Skeletal muscle satellite cell (primary cell): Measurements from ENCODE around the gene ZNF772. TPM values are rescaled to one million over a fixed set of nuclear protein-coding genes. Genes with fewer than 3 reads are reported as not detected.
"Not testable (repeated sequence)": the region's sequence is repeated elsewhere in the genome, so short reads cannot be mapped to it uniquely, and the experiment has no call there.

Source experiments
- H3K27me3 ChIP-seq: 2 replicates; pipeline ENCODE4 v1.7.0; 2013; ENCODE audit warnings: low read length; ENCODE audit not compliant: control insufficient read depth, insufficient read depth
- H3K36me3 ChIP-seq: 2 replicates; pipeline ENCODE4 v1.7.0; 2013; ENCODE audit warnings: mild to moderate bottlenecking, control low read depth, low read length; ENCODE audit not compliant: insufficient read depth
- H3K4me1 ChIP-seq: 2 replicates; pipeline ENCODE4 v1.7.0; 2013; ENCODE audit warnings: low read length; ENCODE audit not compliant: control insufficient read depth, insufficient read depth
- H3K4me2 ChIP-seq: 2 replicates; pipeline ENCODE4 v1.7.0; 2013; ENCODE audit warnings: mild to moderate bottlenecking, low read length
- H3K4me3 ChIP-seq: 2 replicates; pipeline ENCODE4 v1.7.0; 2013; ENCODE audit warnings: low read length
- H3K9ac ChIP-seq: 2 replicates; pipeline ENCODE4 v1.7.0; 2013; ENCODE audit warnings: mild to moderate bottlenecking, low read depth, low read length, moderate library complexity
- H3K9me3 ChIP-seq: replicated peaks from 2 replicates; pipeline ENCODE4 v1.7.0; 2013; ENCODE audit warnings: mild to moderate bottlenecking, control low read depth, low read length
- total RNA-seq: library from RNA; depleted of rRNA; stranded (reverse); fragments of >200 nt; gene quantifications from 2 replicates; pipeline ENCODE4 v1.2.3, GENCODE V29; 2012; rRNA removed

The ZNF772 gene
- 17.0 and 17.9 TPM in 2 replicates for total RNA-seq

GRCh38 chr19:57477191-57478008 lies at the start of gene ZNF772:
TSS of gene ZNF772 (minus strand) at chr19:57477566. CDS start at chr19:57477309, 257 bp downstream.
- Histone ChIP-seq H3K36me3 (peaks cover 40% of the 10 kb centered on the region), H3K9me3 (peaks cover 40% of the 10 kb centered on the region), H3K27me3 (no peaks in the 10 kb centered on the region), H3K4me2 (peak within 1 kb of the TSS; percentile 79), H3K4me1 (peaks cover 5% of the 10 kb centered on the region), H3K4me3 (peak within 1 kb of the TSS; percentile 81), H3K9ac (peak within 1 kb of the TSS; percentile 78)

- peaks cover 20% of the 10 kb centered on the region for H3K36me3 ChIP-seq
Measured at GRCh38 chr19:57518021-57518420, 40.7 kb upstream of the ZNF772 start.

GRCh38 chr19:57515255-57515654 lies 37.9 kb upstream of the ZNF772 start:
- Histone ChIP-seq H3K9me3 (peaks cover 14% of the 10 kb centered on the region), H3K36me3 (peaks cover 22% of the 10 kb centered on the region), H3K4me2 (no peak overlapping the region), H3K27me3 (no peaks in the 10 kb centered on the region), H3K4me1 (no peaks in the 10 kb centered on the region), H3K4me3 (no peak overlapping the region), H3K9ac (no peak overlapping the region)

More at GRCh38 chr19:57518021-57518420, 40.7 kb upstream of the ZNF772 start:
- H3K27me3 ChIP-seq, H3K4me3 ChIP-seq, H3K9ac ChIP-seq, H3K4me2 ChIP-seq, H3K9me3 ChIP-seq, H3K4me1 ChIP-seq: not testable (repeated sequence)

- no peaks in the 10 kb centered on the region for H3K27me3 ChIP-seq
- no peak overlapping the region for H3K4me3 ChIP-seq
- no peak overlapping the region for H3K9ac ChIP-seq
- peaks cover 14% of the 10 kb centered on the region for H3K9me3 ChIP-seq
- peaks cover 26% of the 10 kb centered on the region for H3K36me3 ChIP-seq
- H3K4me2 ChIP-seq = no peak overlapping the region
- no peaks in the 10 kb centered on the region for H3K4me1 ChIP-seq
Measured at GRCh38 chr19:57512845-57513244, 35.5 kb upstream of the ZNF772 start.

- H3K9ac ChIP-seq = no peak overlapping the region
- H3K36me3 ChIP-seq = peaks cover 34% of the 10 kb centered on the region
- no peak overlapping the region for H3K4me2 ChIP-seq
Measured at GRCh38 chr19:57511484-57511883, 34.1 kb upstream of the ZNF772 start.

GRCh38 chr19:57506163-57506562 lies 28.8 kb upstream of the ZNF772 start:
- H3K9ac ChIP-seq = no peak overlapping the region
- no peaks in the 10 kb centered on the region for H3K27me3 ChIP-seq
- peaks cover under 1% of the 10 kb centered on the region for H3K4me1 ChIP-seq
- H3K4me3 ChIP-seq = no peak overlapping the region
- H3K9me3 ChIP-seq = no peaks in the 10 kb centered on the region
- peaks cover 41% of the 10 kb centered on the region for H3K36me3 ChIP-seq
- H3K4me2 ChIP-seq = no peak overlapping the region

More at GRCh38 chr19:57511484-57511883, 34.1 kb upstream of the ZNF772 start:
- no peaks in the 10 kb centered on the region for H3K4me1 ChIP-seq
- H3K4me3 ChIP-seq = no peak overlapping the region
- no peaks in the 10 kb centered on the region for H3K27me3 ChIP-seq
- H3K9me3 ChIP-seq = peaks cover 14% of the 10 kb centered on the region

- peaks cover 13% of the 10 kb centered on the region for H3K36me3 ChIP-seq
- peak overlapping the region; percentile 96 for H3K9ac ChIP-seq
- H3K4me2 ChIP-seq = peak overlapping the region; percentile 88
- H3K27me3 ChIP-seq, H3K9me3 ChIP-seq, H3K4me1 ChIP-seq: not testable (repeated sequence)
- peak overlapping the region; percentile 67 for H3K4me3 ChIP-seq
Measured at GRCh38 chr19:57500400-57500799, 23.0 kb upstream of the ZNF772 start.

GRCh38 chr19:57499680-57500395 lies 22.5 kb upstream of the ZNF772 start, which contains the start of gene ZNF773:
TSS of gene ZNF773 (plus strand) at chr19:57499938. CDS start at chr19:57500081, 143 bp downstream.
- H3K36me3 ChIP-seq, H3K9me3 ChIP-seq, H3K27me3 ChIP-seq, H3K4me1 ChIP-seq: not testable (repeated sequence)
- Histone ChIP-seq H3K4me2 (peak within 1 kb of the TSS; percentile 88), H3K9ac (peak within 1 kb of the TSS; percentile 96), H3K4me3 (peak within 1 kb of the TSS; percentile 92)

- H3K9ac ChIP-seq, H3K4me1 ChIP-seq, H3K9me3 ChIP-seq, H3K27me3 ChIP-seq, H3K36me3 ChIP-seq: not testable (repeated sequence)
- H3K4me2 ChIP-seq = peak overlapping the region; percentile 82
- peak overlapping the region; percentile 92 for H3K4me3 ChIP-seq
Measured at GRCh38 chr19:57499332-57499679, 21.9 kb upstream of the ZNF772 start.

- peak overlapping the region; percentile 78 for H3K4me2 ChIP-seq
- H3K27me3 ChIP-seq, H3K9me3 ChIP-seq, H3K4me1 ChIP-seq: not testable (repeated sequence)
- peak overlapping the region; percentile 62 for H3K9ac ChIP-seq
- peaks cover 25% of the 10 kb centered on the region for H3K36me3 ChIP-seq
- H3K4me3 ChIP-seq = peak overlapping the region; percentile 63
Measured at GRCh38 chr19:57488299-57488644, 10.9 kb upstream of the ZNF772 start.

- H3K9ac ChIP-seq = peak within 1 kb of the TSS; percentile 94
- not testable (repeated sequence) for H3K27me3 ChIP-seq, H3K9me3 ChIP-seq, H3K4me1 ChIP-seq
- H3K36me3 ChIP-seq = peaks cover 19% of the 10 kb centered on the region
- peak within 1 kb of the TSS; percentile 78 for H3K4me2 ChIP-seq
- H3K4me3 ChIP-seq = peak within 1 kb of the TSS; percentile 97
Measured at GRCh38 chr19:57487477-57488298, 10.3 kb upstream of the ZNF772 start, which contains the start of gene ZNF419. TSS of gene ZNF419 (plus strand) at chr19:57487750. CDS start at chr19:57487951, 201 bp downstream.
